ENCODE results near the gene TLE3.
A peak's percentile ranks its signal among the peaks of the same experiment; 100 is the strongest.

Gene TLE3

GRCh38 chr15:70026991-70027390, 70.7 kb downstream of the TLE3 start:
- DNase-seq, result no peak

GRCh38 chr15:70025413-70026296, 72.1 kb downstream of the TLE3 start:
- DNase-seq, result peak; percentile 59

GRCh38 chr15:70024521-70024920, 73.2 kb downstream of the TLE3 start:
- no peak for DNase-seq

GRCh38 chr15:70023769-70024491, 73.8 kb downstream of the TLE3 start:
- DNase-seq, result peak; percentile 49

- DNase-seq, result no peak
Measured at GRCh38 chr15:70023064-70023768, 74.5 kb downstream of the TLE3 start.

- DNase-seq, result no peak
Measured at GRCh38 chr15:70020229-70020628, 77.5 kb downstream of the TLE3 start.

GRCh38 chr15:70018646-70019600, 78.8 kb downstream of the TLE3 start:
- no peak for DNase-seq

GRCh38 chr15:70017801-70018200, 79.9 kb downstream of the TLE3 start:
- DNase-seq, result no peak

- DNase-seq, result no peak
Measured at GRCh38 chr15:70017025-70017424, 80.7 kb downstream of the TLE3 start.

- DNase-seq, result no peak
Measured at GRCh38 chr15:70016511-70016994, 81.2 kb downstream of the TLE3 start.

- no peak for DNase-seq
Measured at GRCh38 chr15:70014860-70015490, 82.7 kb downstream of the TLE3 start.

GRCh38 chr15:70014331-70014730, 83.4 kb downstream of the TLE3 start:
- DNase-seq, result no peak

GRCh38 chr15:70013656-70014313, 83.9 kb downstream of the TLE3 start:
- DNase-seq, result no peak

GRCh38 chr15:70012895-70013294, 84.8 kb downstream of the TLE3 start:
- DNase-seq, result no peak

GRCh38 chr15:70008697-70009290, 88.9 kb downstream of the TLE3 start:
- no peak for DNase-seq

GRCh38 chr15:70006259-70007147, 91.2 kb downstream of the TLE3 start:
- no peak for DNase-seq

GRCh38 chr15:70004826-70005225, 92.9 kb downstream of the TLE3 start:
- DNase-seq, result no peak

- no peak for DNase-seq
Measured at GRCh38 chr15:70002897-70003296, 94.8 kb downstream of the TLE3 start.

GRCh38 chr15:70001859-70002258, 95.9 kb downstream of the TLE3 start:
- DNase-seq, result no peak

Data from right hindlimb (tissue), 1 donor.